T-helper 2 cell treated with Interferon-gamma antibody and Interleukin-4, amounts not matched to agents 5 μg/mL and 100 μg/mL, for 36 hours (primary cell): ENCODE results near the gene PIM3.

Experiments used
- DNase-seq: peaks from one replicate; pipeline ENCODE4 v3.0.0; 2021; ENCODE audit warnings: low spot score
- H3K27ac Mint-ChIP-seq: one replicate; pipeline ENCODE4 v1.8.0; 2021; ENCODE audit warnings: mild to moderate bottlenecking, mixed read lengths
- H3K27me3 Mint-ChIP-seq: one replicate; pipeline ENCODE4 v1.8.0; 2021; ENCODE audit warnings: low read depth, mixed read lengths
- H3K36me3 Mint-ChIP-seq: one replicate; pipeline ENCODE4 v1.8.0; 2021; ENCODE audit warnings: low read depth, mixed read lengths
- H3K4me1 Mint-ChIP-seq: one replicate; pipeline ENCODE4 v1.8.0; 2021; ENCODE audit warnings: low read depth, mixed read lengths
- H3K4me3 Mint-ChIP-seq: one replicate; pipeline ENCODE4 v1.8.0; 2022; ENCODE audit warnings: mild to moderate bottlenecking, moderate library complexity, mixed read lengths
- H3K9me3 Mint-ChIP-seq: one replicate; pipeline ENCODE4 v1.8.0; 2021; ENCODE audit warnings: mixed read lengths

Gene PIM3

GRCh38 chr22:49962012-49962750 is 1.6 kb downstream of the PIM3 start:
- Mint-ChIP-seq H3K27me3 (no peaks in the 10 kb centered on the region), H3K9me3 (no peaks in the 10 kb centered on the region), H3K27ac (peak overlapping the region; percentile 85), H3K4me3 (peak overlapping the region; percentile 85), H3K4me1 (peaks cover 12% of the 10 kb centered on the region), H3K36me3 (peaks cover 25% of the 10 kb centered on the region)
- DNase-seq, result peak; percentile 83

DNA sequence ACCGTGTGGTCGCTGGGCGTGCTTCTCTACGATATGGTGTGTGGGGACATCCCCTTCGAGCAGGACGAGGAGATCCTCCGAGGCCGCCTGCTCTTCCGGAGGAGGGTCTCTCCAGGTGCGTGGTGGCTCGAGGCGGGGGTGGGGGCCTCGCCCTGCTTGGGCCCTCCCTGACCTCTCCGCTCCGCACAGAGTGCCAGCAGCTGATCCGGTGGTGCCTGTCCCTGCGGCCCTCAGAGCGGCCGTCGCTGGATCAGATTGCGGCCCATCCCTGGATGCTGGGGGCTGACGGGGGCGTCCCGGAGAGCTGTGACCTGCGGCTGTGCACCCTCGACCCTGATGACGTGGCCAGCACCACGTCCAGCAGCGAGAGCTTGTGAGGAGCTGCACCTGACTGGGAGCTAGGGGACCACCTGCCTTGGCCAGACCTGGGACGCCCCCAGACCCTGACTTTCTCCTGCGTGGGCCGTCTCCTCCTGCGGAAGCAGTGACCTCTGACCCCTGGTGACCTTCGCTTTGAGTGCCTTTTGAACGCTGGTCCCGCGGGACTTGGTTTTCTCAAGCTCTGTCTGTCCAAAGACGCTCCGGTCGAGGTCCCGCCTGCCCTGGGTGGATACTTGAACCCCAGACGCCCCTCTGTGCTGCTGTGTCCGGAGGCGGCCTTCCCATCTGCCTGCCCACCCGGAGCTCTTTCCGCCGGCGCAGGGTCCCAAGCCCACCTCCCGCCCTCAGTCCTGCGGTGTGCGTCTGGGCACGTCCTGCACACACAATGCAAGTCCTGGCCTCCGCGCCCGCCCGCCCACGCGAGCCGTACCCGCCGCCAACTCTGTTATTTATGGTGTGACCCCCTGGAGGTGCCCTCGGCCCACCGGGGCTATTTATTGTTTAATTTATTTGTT is 2.4 kb downstream of the PIM3 start:
- no peak for DNase-seq
- H3K9me3 Mint-ChIP-seq, result no peaks in the 10 kb centered on the region
- peaks cover 25% of the 10 kb centered on the region for H3K36me3 Mint-ChIP-seq
- peak overlapping the region; percentile 75 for H3K27ac Mint-ChIP-seq
- no peaks in the 10 kb centered on the region for H3K27me3 Mint-ChIP-seq
- H3K4me3 Mint-ChIP-seq, result peak overlapping the region; percentile 65
- H3K4me1 Mint-ChIP-seq, result peaks cover 12% of the 10 kb centered on the region

DNA sequence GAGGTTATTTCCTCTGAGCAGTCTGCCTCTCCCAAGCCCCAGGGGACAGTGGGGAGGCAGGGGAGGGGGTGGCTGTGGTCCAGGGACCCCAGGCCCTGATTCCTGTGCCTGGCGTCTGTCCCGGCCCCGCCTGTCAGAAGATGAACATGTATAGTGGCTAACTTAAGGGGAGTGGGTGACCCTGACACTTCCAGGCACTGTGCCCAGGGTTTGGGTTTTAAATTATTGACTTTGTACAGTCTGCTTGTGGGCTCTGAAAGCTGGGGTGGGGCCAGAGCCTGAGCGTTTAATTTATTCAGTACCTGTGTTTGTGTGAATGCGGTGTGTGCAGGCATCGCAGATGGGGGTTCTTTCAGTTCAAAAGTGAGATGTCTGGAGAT is 3.1 kb downstream of the PIM3 start:
- H3K4me3 Mint-ChIP-seq, result peak overlapping the region; percentile 65
- H3K9me3 Mint-ChIP-seq, result no peaks in the 10 kb centered on the region
- peaks cover 12% of the 10 kb centered on the region for H3K4me1 Mint-ChIP-seq
- peaks cover 25% of the 10 kb centered on the region for H3K36me3 Mint-ChIP-seq
- H3K27ac Mint-ChIP-seq, result peak overlapping the region; percentile 71
- no peaks in the 10 kb centered on the region for H3K27me3 Mint-ChIP-seq
- DNase-seq, result no peak

DNA sequence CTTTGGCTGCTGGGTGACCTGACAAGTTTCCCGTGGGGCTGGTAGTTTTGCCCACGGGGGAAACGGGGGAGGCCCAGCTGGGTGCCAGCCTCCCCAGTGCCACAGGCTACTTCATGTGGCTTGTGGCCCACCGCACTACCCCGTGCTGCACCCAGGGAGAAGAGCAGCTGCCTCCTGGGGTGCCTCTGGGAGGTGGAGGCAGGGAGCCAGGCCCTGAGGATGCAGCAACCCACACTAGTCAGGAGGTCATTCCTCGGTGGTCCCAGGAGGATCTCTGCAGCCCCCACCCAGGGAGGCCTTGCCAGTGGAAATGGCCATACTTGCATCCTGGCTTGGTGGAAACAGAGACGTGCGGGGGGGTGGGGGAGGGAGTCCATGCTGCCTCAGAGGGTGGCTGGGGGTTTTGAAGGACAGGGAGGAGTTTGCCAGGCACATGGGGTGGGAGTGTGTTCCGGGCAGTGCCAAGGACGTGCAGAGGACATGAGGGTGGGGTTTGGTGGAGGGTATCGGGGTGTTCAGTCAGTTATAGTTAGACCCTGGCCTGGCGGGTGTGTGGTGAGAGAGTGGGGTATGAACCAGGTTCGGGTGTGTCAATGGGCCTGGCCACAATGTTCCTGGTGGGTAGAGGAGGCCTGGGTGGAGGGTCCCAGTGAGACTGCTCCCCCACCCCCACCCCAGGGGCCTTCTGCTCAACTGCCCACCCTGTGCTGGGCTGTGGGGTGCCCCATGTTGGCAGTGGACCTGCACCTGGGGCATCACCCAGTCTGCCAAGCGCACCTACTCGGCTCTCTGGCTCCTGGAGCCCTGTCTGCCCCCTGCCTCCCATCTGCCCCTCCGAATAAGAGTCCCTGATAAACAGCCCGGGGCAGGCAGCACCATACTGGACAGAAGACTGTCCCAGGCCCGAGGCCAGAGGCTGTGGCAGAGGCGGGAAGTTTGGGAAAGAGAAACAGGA is 3.8 kb downstream of the PIM3 start:
- no peak for DNase-seq
- Mint-ChIP-seq H3K4me1 (peaks cover 9% of the 10 kb centered on the region), H3K27me3 (no peaks in the 10 kb centered on the region), H3K4me3 (peak overlapping the region; percentile 65), H3K9me3 (no peaks in the 10 kb centered on the region), H3K27ac (peak overlapping the region; percentile 71), H3K36me3 (peaks cover 25% of the 10 kb centered on the region)

- no peak overlapping the region for H3K4me3 Mint-ChIP-seq
- H3K4me1 Mint-ChIP-seq, result peaks cover 6% of the 10 kb centered on the region
- no peak for DNase-seq
- no peak overlapping the region for H3K27ac Mint-ChIP-seq
- peaks cover 25% of the 10 kb centered on the region for H3K36me3 Mint-ChIP-seq
- H3K27me3 Mint-ChIP-seq, result no peaks in the 10 kb centered on the region
- H3K9me3 Mint-ChIP-seq, result no peaks in the 10 kb centered on the region
These were observed 4.8 kb downstream of the PIM3 start for GRCh38 chr22:49965091-49966040.

GRCh38 chr22:49966041-49966773 is 5.6 kb downstream of the PIM3 start:
- no peak overlapping the region for H3K4me3 Mint-ChIP-seq
- peaks cover 11% of the 10 kb centered on the region for H3K4me1 Mint-ChIP-seq
- no peak for DNase-seq
- no peaks in the 10 kb centered on the region for H3K27me3 Mint-ChIP-seq
- H3K27ac Mint-ChIP-seq, result no peak overlapping the region
- H3K36me3 Mint-ChIP-seq, result peaks cover 25% of the 10 kb centered on the region
- H3K9me3 Mint-ChIP-seq, result no peaks in the 10 kb centered on the region

DNA sequence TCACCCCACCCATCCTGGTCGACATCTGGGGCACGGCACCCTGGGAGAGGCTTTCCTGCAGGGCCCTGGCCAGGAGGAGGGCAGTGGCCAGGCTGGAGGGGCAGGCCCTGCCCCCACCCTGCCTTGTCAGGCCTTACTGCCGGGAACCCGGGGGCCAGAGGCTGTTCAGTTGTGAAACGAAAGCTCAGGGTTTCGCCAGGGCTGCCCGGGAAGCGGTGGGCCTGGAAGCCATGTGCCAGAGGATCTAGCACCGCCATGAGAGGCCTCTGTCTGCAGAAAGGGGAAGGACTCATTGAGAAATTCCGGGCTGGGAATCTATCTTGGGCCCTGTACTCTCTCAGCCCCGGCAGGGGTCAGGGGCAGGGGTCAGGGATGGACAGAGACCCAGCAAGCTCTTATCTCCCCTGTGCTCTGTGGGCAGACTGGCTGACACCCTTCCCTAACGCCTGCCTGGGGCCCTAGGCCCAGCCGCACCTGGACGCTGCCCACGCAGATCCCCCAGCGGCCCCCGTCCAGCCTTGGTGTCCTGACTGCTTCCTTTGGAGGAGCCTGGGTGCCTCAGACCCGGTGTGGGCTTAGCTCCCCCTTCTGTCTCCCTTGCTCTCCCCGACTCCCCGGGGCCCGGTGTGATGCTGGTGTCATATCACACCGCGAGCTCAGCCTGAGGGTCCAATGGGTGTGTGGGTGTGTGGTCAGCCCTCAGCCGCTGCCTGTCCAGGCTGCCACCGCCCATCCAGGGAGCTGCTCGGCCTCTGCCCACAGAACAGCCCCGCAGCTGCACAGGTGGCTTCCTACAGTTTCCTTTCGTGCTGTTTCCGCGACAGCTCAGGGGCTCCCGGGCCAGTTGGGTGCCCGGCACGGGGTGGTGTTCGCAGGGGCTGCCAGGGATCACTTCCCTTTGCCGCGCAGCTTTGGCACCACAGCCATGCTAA is 6.5 kb downstream of the PIM3 start:
- peaks cover 11% of the 10 kb centered on the region for H3K4me1 Mint-ChIP-seq
- H3K27ac Mint-ChIP-seq, result peak overlapping the region; percentile 15
- H3K27me3 Mint-ChIP-seq, result no peaks in the 10 kb centered on the region
- no peak for DNase-seq
- H3K36me3 Mint-ChIP-seq, result peaks cover 19% of the 10 kb centered on the region
- no peak overlapping the region for H3K4me3 Mint-ChIP-seq
- H3K9me3 Mint-ChIP-seq, result no peaks in the 10 kb centered on the region

DNA sequence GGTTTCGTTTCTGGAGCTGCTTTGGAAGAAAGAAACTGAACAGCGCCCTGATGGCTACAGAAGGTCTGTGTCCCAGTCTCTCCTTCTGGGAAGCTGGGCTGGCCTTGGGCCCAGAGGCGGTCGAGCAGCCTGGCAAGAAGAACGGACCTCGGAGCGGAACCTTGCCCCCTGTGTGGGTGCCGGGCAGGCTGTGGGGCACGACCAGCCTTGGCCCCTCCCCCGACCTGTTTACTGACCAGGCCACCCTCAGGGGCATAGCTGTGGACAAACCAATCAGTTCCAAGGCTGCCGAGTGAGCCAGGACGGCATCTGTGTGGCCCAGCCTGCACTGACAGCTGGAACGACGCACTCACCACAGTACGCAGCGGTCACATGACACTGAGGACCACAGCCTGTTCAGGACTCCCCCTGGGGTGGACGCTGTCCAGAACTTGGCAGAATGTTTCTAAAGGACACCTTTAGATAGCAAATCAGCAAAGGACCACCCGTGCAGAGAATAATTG is 7.2 kb downstream of the PIM3 start:
- no peaks in the 10 kb centered on the region for H3K9me3 Mint-ChIP-seq
- H3K27ac Mint-ChIP-seq, result peak overlapping the region; percentile 15
- no peak for DNase-seq
- no peaks in the 10 kb centered on the region for H3K27me3 Mint-ChIP-seq
- no peak overlapping the region for H3K4me3 Mint-ChIP-seq
- H3K36me3 Mint-ChIP-seq, result peaks cover 16% of the 10 kb centered on the region
- peaks cover 11% of the 10 kb centered on the region for H3K4me1 Mint-ChIP-seq

GRCh38 chr22:49968313-49968830 is 7.8 kb downstream of the PIM3 start:
- peaks cover 12% of the 10 kb centered on the region for H3K36me3 Mint-ChIP-seq
- peak overlapping the region; percentile 42 for H3K27ac Mint-ChIP-seq
- no peaks in the 10 kb centered on the region for H3K27me3 Mint-ChIP-seq
- no peak overlapping the region for H3K4me3 Mint-ChIP-seq
- H3K9me3 Mint-ChIP-seq, result no peaks in the 10 kb centered on the region
- no peak for DNase-seq
- peaks cover 11% of the 10 kb centered on the region for H3K4me1 Mint-ChIP-seq

DNA sequence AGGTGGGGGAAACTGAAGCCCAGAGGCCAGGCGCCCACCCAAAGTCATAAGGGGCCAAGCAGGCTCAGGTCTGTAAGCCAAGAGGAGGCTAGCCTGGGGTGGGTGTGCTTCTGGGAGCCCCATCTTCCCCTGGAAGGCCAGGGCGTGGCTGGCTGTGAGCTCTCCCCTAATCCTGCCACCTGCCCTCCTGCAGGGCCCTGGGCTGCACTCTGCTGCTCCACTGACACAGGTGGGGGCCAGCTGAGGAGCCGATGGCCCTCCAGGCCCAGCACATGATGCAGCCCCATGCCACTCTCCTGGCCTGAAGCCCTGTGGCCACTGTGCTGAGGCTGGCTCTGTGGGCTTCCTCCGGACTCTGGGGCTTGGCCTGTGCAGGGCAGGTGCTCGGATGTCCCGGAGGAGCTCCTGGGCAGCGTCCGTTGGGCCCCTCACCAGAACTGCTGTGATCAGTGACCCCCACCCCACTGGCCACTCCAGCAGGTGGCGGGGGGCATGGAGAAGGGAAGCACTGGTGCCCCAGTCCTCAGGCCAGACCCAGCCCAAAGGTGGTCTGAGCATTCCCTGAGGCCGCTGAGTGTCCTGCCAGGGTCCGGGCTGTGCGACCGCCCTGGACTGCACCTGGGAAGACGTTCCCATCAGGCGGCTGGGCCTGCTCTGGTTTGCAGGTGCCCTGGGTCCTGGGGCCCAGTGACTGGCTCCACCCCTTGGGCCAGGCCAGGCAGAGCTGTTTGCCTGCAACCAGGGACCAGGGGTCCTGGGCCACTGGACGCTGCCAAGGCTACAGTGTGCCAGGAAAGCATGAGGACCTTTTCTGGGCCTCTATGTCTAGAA is 8.5 kb downstream of the PIM3 start:
- no peaks in the 10 kb centered on the region for H3K27me3 Mint-ChIP-seq
- H3K27ac Mint-ChIP-seq, result peak overlapping the region; percentile 42
- DNase-seq, result no peak
- peaks cover 5% of the 10 kb centered on the region for H3K36me3 Mint-ChIP-seq
- no peak overlapping the region for H3K4me3 Mint-ChIP-seq
- peaks cover 7% of the 10 kb centered on the region for H3K4me1 Mint-ChIP-seq
- H3K9me3 Mint-ChIP-seq, result no peaks in the 10 kb centered on the region
